GM18868 (cell line): Measurements from ENCODE around the gene KLHL25.

ENCODE experiments used
- ATAC-seq: cut with Tn5 transposase; IDR thresholded peaks from one replicate; pipeline ENCODE4 v1.9.1; 2021; ENCODE audit warnings: mild to moderate bottlenecking, moderate library complexity; ENCODE audit not compliant: unreplicated experiment

KLHL25 gene

GRCh38 chr15:85777250-85778106 lies 17.2 kb downstream of the KLHL25 start:
- ATAC-seq = no peak

- no peak for ATAC-seq
These were observed 20.8 kb downstream of the KLHL25 start for GRCh38 chr15:85773970-85774369.

- no peak for ATAC-seq
These were observed 21.5 kb downstream of the KLHL25 start for GRCh38 chr15:85773249-85773648.

- ATAC-seq = no peak
These were observed 22.1 kb downstream of the KLHL25 start for GRCh38 chr15:85772668-85773067.

GRCh38 chr15:85771781-85772445 lies 22.8 kb downstream of the KLHL25 start:
- no peak for ATAC-seq

- ATAC-seq = no peak
These were observed 23.5 kb downstream of the KLHL25 start for GRCh38 chr15:85771271-85771670.

- ATAC-seq = no peak
These were observed 24.4 kb downstream of the KLHL25 start for GRCh38 chr15:85770096-85771041.

GRCh38 chr15:85769182-85769900 lies 25.4 kb downstream of the KLHL25 start:
- no peak for ATAC-seq

GRCh38 chr15:85768595-85769168 lies 26.0 kb downstream of the KLHL25 start:
- ATAC-seq = no peak

GRCh38 chr15:85767785-85768529 lies 26.8 kb downstream of the KLHL25 start:
- ATAC-seq = no peak

- ATAC-seq = no peak
These were observed 28.5 kb downstream of the KLHL25 start for GRCh38 chr15:85766001-85766831.

- ATAC-seq = no peak
These were observed 30.0 kb downstream of the KLHL25 start for GRCh38 chr15:85764649-85765277.

GRCh38 chr15:85763673-85764633 lies 30.8 kb downstream of the KLHL25 start:
- no peak for ATAC-seq

GRCh38 chr15:85763157-85763556 lies 31.6 kb downstream of the KLHL25 start:
- ATAC-seq = no peak

GRCh38 chr15:85762756-85763127 lies 32.0 kb downstream of the KLHL25 start:
- ATAC-seq = no peak

- ATAC-seq = no peak
These were observed 32.5 kb downstream of the KLHL25 start for GRCh38 chr15:85762039-85762755.
